GM18519 (cell line): ENCODE measurements around the gene LMX1B.

Experiments
- ATAC-seq: cut with Tn5 transposase; IDR thresholded peaks from one replicate; pipeline ENCODE4 v1.9.1; 2021; ENCODE audit warnings: mild to moderate bottlenecking, moderate library complexity; ENCODE audit not compliant: unreplicated experiment, low FRiP score

LMX1B gene

GRCh38 chr9:126674365-126675146 is 60.8 kb downstream of the LMX1B start:
- no peak for ATAC-seq

GRCh38 chr9:126675147-126675467 is 61.4 kb downstream of the LMX1B start:
- ATAC-seq: no peak

DNA sequence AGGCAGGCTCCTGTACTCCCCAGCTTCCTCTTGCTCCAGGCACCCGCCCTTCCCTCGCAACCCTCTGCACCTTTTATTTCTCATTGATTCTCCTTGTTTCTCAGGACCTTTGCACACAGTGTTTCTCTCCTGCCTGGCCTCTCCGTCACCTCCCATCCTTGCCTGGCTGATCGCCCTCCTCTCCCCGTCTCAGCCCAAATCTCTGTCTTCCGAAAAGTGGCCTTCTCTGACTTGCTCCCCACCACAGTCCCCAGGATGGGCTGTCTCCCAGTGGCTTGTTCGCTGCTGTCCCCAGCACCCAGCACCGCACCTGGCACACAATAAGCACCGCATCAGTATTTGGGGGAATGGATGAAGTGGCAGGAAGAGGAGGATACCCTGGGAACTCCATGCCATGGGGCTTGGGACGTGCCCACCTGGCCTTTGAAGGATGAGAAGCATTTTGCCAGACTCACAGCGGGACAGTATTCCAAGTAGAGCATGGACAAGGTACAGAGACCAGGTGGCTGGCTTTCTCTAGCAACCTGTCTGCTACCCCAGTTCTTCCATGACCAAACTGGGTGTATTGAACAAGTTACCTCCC is 62.5 kb downstream of the LMX1B start:
- no peak for ATAC-seq

GRCh38 chr9:126676685-126677143 is 63.0 kb downstream of the LMX1B start:
- no peak for ATAC-seq

DNA sequence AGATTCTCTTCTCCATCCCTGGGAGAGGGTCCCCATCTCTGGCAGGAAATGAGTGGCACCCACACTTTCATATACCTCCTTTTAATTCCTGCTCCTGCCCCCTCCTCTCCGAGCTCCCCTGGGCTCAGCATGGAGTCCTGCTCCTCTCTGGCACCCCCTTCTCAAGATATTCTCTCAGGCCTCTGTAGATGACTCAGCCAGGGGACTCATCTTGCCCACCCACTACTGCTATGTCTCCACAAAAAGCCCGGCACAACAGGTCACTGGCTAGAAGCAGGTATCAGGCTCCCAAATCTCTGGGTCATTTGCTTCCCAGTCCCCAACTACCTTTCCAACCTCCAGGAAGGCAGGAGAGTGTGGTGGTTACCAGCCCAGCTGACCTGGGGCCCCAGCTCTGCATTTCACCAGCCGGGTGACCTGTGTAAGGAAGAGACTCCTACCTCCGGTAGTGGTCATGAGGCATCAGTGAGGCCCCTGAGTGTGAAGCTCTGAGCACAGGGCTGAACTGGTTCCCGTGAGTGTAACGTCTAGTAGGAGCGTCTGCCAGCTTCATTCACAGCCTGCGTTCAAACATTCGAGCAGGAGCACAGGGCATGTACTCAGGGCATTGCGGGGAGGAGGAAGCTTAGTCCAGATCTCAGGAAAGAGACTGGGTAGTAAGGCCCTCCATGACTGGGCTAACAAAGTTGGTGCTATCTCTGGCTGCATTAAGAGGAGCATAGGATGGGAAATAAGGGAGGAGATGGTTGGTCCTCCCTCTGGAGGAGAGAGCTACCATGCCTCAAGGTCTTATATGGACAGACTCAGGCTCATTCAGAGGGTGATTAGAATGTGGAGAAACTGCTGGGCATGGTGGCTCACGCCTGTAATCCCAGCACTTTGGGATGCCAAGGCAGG is 63.7 kb downstream of the LMX1B start:
- ATAC-seq: no peak

DNA sequence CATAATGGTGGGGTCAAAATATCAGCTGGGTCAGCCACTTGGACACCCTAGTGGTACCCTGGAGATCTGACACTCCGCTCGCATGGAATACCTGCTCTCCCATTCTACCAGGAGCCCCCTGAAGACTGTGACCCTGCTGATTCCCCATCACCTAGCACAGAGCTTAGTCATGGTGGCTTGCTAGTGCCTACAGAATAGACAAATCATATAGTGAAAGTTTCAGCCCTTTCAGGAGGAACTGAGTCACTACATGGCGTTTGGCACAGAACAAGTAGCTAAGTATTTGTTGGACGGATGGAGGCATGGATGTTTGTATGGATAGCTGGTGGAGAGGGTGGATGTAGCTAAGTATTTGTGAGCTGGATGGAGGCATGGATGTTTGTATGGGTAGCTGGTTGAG is 65.3 kb downstream of the LMX1B start:
- no peak for ATAC-seq

DNA sequence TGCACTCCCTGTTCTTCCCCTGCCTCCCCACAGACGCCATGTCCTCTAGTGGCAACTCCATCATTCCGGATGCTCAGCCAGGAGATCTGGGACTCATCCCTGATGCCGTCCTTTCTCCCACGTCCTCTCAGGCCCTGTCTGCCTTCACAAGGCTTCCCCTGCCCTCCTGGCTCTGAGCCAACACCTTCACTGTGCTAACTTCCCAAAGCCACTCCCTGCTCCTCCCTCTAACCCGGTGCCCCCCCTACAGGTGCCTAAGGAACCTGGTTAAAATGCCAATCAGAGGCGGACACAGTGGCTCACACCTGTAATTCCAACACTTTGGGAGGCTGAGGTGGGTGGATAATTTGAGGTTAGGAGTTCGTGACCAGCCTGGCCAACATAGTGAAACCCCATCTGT is 67.6 kb downstream of the LMX1B start:
- ATAC-seq: no peak

GRCh38 chr9:126682113-126682810 is 68.5 kb downstream of the LMX1B start:
- no peak for ATAC-seq

GRCh38 chr9:126682928-126683697 is 69.4 kb downstream of the LMX1B start:
- no peak for ATAC-seq

DNA sequence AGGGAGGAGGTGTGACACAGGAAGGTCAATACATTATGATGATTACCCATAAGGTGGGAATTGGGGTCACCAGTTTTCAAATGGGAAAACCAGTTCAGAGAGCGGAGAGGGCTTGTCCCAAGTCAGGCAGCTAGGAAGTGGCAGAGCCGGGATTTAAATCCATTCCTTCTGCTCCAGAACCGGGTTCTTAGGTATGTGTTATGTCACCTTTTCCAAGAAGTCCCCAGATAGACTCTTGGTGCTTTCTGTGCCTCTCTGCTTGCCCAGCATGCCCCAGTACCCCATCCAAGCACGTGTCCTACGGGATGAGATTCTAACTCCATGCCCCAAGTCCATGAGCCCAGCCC is 69.9 kb downstream of the LMX1B start:
- no peak for ATAC-seq

- ATAC-seq: no peak
These were observed 70.6 kb downstream of the LMX1B start for GRCh38 chr9:126684345-126684744.

DNA sequence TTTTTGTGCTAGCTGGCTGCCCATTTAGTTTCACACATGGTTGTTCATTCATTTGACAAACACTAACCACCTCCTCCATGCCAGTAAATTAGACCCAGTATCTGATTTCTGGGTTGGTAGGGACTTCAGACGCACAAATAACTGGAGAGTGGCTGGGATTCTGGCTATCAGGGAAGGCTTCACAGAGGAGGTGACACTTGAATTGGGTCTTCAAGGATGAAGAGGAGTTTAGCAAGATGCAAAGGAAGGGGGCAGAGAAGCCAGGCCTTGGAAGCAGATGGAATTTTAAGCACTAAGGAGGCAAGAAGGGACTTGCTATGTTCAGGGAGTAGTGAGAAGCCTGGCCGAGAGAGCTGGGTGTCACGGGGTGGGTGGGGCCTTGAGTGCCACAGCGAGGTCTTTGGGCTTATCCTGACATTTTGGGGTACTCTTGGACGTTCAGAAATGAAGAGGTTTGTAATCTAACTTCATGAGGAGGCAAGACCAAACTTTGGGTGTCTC is 71.3 kb downstream of the LMX1B start:
- ATAC-seq: no peak

DNA sequence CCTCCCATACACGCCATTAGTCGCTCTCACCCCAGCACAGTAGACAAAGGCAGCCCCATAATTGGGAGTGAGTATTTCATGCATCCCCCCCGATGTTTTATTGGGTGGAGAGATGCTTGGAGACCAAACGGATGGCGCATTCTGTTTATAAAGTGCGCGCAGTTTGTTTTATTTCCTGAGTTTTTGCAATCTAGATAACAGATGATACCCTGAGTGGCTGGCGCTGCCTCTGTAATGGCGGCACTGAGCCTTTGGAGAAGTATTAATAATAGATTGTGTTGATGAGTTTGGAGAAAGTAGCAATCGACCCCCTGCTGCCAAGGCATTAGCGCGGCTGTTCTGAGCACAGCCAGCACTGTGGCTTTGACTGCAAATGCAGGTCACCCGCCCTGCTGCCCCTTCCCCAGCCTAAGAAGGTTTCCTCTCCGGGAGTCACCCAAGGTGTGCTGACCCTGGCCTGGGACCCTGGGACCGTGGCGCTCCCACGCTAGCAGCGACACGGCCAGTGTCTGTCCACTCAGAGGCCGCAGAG is 74.3 kb downstream of the LMX1B start:
- ATAC-seq: no peak

DNA sequence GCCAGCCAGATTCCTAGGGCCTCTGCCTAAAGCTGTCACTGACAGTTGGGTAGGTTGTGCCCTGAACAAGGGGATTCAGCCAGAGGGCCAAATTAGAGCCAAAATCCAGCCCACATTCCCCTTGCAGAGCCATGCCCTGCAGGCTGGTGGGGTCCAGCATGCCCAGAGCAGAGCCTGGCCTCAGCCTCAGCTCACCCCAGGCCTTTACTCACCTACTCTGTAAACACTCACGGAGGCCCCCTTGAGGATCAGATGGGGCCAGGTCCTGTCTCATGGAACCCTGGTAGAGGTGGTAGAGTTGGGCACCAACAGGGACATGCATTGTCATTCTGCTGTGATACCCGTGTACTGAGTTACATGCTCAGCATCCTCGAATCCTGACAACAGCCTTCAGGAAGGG is 74.9 kb downstream of the LMX1B start:
- ATAC-seq: no peak

DNA sequence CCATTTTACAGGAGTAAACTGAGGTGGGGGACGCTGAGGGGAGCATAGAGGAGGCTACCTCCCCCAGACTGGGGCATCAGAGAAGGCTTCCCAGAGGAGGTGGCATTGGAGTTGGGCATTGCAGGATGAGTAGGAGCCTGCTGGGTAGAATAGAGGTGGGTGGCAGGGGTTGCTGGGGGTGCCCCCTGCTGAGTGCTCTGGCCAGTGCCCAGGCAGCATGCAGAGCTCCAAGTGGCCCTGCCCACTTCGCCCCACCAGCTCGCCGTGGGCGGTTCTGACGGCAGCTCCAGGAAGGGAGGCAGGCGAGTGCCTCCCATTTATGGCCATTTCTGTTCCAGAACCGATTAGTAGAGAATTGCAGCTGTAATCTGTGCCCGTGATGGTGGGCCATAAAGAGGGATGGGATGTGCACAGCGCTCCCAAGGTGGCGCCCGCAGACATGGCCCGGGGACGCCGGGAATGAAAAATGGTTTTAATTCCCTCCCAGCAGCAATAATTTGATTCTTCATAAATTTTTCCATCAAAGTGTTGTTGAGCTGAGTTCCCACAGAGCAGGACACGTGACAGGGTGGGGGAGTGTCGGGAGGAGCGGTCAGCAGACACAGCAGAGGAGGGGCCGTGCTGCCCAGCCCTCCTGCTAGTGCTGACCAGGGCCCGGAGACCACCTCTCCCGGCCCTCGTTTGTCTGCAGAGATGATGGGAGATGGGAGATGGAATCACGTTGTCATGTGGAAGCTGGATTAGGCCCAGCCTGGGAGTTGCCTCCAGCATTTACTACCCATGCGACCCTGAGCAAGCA is 75.5 kb downstream of the LMX1B start:
- no peak for ATAC-seq

DNA sequence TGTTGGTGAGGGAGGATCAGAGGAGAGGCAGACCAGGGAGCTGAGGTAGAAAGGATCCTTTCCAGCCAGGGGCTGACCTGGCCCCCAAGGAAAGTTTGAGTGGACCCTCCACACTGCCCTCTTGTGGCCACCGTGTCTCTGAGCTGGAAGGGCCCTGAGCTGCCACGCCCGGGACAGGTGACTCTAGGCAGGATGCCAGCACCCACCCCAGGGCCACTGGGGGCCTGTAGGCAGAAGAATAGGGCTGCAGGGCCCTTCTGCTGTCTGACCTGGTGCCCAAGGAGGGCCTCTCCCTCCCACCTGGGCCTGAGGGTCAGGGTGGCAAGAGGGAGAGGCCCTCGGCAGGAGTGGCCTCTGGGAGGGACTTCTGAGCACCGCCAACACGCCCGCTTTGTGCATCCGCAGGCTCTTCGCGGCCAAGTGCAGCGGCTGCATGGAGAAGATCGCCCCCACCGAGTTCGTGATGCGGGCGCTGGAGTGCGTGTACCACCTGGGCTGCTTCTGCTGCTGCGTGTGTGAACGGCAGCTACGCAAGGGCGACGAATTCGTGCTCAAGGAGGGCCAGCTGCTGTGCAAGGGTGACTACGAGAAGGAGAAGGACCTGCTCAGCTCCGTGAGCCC is 76.8 kb downstream of the LMX1B start:
- ATAC-seq: no peak

DNA sequence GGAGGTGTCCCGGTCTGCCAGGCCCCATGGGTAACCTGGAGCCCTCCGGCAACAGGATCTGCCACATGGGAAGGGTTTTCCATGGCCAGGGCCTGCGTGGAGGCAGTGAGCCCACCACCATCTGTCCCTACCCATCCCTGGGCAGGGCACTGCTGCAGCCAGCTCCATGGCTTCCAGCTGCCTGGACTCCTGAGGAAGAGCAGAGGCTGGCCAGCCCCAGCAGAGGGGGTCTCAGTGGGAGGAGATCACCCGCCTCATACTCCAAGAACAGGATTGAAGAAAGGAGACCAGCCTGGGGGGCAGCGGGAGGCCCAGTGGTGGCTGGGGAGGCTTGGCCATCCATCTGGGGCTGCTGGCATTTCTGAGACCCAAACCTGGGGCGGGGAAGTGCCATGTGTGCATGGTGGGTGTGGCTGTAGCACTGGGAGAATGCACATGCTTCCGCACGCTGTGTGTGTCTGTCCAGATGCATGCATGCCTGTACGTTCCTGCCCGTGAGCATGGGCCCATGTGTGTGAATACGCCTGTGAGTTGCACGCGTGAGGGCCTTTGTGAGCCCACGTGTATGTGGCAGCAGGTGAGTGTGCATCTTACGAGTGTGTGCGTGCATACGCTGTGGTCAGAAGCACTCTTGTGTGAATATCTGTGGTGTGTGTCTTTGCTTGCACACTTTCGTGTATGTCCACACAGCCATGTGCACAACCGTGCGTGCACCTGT is 78.5 kb downstream of the LMX1B start:
- ATAC-seq: no peak
